Stimulated activated CD8-positive, alpha-beta memory T cell treated with anti-CD3 and anti-CD28 coated beads, Interleukin-2, amount 100 ng/mL, for 1 hour (primary cell): Measurements from ENCODE around the gene KIAA0825.
A peak's percentile ranks its signal among the peaks of the same experiment; 100 is the strongest.

Source experiments
- DNase-seq, 2 donors: peaks; one replicate each; pipeline ENCODE4 v3.0.0-alpha.2; 2020; ENCODE audit warnings: low read depth in 2 of 2

Gene KIAA0825, protein sequence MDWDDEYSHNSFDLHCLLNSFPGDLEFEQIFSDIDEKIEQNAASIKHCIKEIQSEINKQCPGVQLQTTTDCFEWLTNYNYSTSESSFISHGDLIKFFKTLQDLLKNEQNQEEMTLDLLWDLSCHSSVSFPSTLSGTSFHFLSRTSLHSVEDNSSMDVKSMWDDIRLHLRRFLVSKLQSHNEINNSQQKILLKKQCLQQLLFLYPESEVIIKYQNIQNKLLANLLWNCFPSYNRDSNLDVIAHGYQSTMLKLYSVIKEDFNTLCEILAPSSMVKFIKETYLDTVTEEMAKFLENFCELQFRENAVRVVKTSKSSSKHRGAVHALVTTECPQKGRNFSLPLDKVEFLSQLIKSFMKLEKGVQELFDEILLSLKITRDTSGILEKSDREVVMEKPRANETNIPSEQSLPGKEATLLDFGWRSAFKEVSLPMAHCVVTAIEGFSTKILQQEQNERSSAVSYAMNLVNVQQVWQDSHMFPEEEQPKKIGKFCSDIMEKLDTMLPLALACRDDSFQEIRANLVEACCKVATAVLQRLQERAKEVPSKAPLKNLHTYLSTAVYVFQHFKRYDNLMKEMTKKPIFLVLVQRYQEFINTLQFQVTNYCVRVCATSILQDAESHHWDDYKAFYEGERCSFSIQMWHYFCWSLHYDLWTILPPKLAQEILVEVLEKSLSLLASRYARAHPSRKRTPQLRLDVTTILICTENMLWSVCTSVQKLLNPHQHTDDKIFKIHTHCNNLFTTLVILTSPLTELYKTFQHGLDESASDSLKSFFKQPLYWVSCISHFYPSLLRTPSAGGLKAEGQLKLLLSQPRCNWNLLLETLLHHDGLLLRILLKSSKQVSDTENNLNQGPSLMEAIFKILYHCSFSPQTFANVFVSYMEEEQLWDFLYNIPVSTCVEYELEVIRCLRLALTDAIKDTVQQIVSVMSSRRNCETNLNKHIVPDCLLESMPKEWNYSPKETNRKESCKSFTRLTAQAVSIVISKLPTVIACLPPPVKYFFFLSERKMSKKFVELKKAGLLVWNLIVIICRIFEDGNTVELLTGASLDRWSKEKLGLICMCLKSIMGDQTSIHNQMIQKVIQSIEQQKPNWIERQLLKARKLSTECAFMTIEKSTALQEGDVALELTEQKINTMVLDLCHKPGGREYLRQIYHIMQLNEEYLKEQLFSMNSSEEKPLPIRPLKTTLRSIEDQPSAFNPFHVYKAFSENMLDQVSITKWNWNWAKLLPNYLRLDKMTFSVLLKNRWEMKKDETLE (N-terminal part only)

DNA sequence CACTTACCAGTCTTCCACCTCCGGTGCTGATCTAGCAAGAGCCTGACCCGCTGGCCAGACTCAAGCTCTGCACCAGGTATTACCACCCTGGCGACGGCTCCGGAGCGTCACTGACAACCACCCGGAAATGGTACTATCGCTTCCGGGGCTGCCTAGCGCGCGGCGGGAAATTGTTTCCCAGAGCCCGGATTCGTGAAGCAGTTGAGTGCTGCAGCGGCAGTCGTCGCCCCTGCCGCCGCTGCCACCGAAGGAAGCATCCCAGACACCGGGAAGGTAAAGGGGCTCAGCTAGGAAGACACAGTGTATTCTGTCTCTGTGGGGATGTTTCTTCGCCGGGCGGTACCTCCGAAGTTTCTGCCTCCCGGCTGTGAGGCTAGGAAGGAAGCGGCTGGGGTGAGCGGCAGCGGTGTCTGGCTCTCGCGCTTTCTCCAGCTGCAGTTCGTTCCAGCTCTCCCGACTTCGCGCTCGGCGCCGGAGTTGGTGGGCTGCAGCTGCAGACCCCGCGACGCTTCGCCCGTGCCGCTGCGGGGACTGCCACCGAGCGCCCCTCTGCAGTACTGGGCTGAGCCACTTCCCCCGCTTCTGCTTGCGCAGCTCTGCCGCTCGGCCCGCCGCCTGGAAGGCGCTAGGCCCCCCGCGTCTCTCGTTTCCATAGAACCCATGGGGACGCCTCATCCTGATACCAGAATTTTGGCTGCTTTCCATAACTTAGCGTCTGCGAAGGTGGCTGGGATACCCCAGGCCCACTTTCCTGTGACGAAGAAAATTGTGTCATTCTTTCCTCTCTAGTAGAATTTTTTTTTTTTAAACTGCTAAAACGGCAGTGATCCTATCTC lies at the start of gene KIAA0825, which contains the start of gene SLF1:
Gene KIAA0825 (minus strand): TSS at position 112 of the 836 bp plus-strand sequence. CDS start 81,478 bp downstream, outside the sequence.
Gene SLF1 (plus strand): TSS at position 177 of the 836 bp plus-strand sequence. CDS start 10,142 bp downstream, outside the sequence.
- peak; percentile 70 to 75 for DNase-seq

DNA sequence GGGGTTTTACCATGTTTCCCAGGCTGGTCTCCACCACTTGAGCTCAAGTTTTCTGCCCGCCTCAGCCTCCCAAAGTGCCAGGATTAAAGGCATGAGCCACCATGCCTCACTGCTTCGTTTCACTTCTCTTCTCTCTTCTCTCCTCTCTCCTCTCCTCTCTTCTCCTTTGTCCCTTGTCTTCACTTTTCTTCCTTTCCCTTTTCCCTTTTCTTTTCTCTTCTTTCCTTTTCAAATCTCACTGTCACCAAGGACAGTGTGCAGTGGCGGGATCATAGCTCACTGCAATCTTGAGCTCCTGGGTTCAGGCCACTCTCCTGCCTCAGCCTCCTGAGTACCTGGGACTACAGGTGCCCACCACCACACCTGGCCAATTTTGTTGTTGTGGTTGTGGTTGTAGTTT lies 49.5 kb upstream of the KIAA0825 start:
- no peak for DNase-seq

DNA sequence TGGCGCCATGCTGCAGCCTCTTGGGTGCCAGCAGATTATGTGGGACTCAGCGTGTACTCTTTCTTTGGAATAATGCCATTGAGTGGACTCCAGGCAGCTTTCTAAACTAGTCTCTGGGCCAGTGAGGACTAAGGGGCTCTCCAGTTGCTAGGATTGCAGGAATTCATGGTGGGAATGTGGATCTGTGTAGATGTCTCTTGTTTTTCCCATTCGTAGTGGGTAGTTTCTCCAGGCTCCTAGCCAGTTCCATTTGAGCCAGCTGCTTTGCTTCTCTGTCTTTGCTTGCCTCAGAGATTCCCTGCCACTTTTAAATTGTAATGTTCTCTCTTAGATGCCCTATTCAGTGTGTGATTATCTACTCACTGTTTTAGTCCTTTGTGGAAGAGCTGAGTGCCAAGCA lies 42.7 kb upstream of the KIAA0825 start:
- no peak for DNase-seq

DNA sequence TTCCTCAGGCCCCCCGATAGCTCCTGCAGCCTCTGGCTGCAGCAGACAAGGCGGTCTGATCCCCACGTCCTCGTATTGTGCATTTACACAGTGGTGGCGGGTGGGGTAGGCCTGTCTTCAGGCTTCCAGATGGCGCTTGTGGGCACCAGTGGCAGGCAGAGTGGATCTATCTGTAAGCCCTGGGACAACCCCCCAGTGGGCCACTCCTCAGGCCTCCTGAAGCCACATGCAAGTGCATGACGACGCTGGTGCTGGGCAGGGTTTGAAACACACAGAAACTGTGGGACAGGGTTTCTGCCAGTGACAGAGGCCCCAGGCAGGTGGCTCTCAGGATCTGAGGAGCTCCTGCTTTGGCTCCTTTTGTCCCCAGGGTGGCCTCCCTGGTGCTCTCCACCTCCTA lies 42.1 kb upstream of the KIAA0825 start:
- DNase-seq: no peak

DNA sequence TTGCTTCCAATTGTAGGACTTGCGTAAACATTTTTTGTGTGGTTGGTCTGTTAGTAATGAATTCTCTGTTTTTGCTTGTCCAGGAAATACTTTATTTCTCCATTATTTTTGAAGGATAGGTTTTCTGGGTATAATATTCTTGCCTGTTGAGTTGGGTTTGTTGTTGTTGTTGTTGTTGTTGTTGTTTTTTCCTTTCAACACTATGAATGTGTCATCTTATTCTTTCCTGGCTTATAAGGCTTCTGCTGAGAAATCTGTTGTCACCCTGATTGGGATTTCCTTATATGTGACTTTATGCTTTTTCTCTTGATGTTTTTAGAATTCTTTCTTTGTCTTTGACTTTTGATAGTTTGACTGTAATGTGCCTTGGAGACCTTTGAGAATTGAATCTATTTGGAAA lies 39.9 kb upstream of the KIAA0825 start:
- no peak for DNase-seq

DNA sequence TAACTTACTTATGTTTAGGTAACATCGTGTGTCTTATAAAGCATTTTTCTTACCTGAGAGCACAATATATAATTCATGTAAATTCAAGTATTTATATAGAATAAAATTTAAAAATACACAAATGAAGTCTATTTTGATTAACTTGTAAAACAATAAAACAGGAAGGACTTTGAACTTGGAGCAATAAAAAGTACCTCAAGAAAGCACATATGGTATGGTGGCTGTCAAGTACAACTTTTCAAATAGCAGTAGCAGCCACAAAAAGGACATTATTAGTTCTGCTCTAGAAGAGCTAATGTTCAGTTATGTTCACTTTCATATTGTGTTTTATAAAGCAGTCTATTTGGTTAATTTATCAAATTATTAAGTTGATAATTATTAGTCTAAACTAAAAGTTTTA lies 31.5 kb upstream of the KIAA0825 start:
- no peak for DNase-seq

DNA sequence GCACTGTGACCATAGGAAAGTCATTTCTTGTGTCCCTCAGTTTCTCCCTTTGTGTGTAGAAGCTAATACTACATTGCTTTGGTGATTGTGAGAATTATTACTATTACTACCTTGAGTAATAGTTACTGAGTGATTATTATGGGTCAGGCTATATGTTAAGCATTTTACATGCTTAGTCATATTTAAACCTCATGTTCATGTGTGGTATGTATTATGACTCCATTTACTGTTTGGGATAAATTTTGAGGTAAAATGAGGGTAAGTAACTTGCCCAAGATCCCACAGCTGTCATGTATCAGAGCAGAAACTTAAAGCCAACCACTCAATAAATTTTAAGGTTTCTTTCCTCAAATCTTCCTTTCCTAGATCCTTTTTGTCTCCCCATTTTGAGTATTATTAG lies 28.4 kb upstream of the KIAA0825 start:
- DNase-seq: no peak

DNA sequence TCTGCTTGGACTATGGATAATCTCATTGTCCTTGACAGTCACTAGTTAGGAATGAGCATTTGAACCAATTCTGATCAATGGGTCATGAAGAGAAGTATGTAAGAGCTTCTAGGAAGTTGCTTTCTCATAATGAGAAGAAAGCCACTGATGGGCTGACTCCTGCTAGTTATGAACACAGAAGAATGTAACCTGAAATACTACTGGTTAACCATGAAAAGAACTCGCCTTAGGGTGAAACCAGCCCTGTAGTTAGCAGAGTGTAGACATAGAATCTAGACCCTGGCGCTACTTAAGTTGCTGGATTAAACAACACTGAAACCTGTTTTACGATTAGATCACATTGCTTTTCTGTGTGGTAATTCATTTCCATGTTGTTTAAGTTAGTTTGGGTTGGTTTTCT lies 26.6 kb upstream of the KIAA0825 start:
- DNase-seq: no peak

DNA sequence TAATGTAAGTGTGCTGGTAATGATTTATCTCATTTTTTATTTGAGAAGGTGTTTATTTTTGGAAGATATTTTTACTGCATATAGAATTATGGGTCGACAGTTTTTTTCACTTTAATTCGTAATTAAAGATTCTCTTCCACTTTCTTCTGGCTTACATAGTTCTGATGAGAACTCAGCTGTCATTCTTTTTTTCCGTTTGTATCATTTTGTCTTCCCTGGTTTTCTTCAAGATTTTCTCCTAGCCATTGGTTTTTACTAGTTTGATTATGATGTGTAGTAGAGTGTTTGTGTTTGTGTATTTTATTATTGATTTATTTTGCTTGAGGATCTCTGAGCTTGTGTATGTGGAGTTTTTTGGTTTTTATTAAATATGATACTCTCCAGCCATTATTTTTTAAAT lies 21.8 kb upstream of the KIAA0825 start:
- no peak for DNase-seq

DNA sequence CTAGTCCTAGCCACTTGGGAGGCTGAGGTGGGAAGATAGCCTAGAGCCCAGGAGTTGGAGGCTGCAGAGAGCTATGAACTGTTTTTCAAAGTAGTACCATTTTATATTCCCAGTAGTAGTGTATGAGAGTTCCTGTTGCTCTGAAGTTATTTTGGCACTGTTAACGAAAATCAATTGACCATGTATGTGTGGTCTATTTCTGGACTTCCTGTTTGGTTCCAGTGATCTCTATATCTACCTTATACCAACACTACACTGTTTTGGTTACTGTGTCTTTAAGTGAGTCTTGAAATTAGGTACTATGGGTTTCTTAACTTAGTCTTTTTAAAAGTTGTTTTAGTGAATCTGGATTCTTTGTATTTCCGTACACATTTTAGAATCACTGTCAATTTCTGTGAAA lies 13.6 kb upstream of the KIAA0825 start:
- DNase-seq: no peak

DNA sequence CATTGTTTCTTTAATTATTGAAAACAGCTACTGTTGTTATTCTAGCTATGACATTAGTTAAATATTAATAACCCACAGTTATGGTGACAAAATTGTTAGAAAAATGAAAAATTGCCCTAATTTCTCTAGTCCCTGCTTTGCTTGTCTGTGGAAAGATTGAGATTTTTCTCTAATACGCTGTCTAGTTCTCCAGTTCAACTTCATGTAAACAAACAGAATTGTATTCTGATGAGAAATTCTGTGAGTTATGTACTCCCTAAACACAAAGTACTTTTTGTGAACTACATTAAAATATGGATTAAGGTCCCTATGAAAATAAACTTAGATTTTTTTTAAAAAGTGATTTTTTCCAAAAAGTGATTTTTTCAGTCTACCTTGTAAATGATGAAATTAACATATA lies 8.8 kb upstream of the KIAA0825 start:
- no peak for DNase-seq

DNA sequence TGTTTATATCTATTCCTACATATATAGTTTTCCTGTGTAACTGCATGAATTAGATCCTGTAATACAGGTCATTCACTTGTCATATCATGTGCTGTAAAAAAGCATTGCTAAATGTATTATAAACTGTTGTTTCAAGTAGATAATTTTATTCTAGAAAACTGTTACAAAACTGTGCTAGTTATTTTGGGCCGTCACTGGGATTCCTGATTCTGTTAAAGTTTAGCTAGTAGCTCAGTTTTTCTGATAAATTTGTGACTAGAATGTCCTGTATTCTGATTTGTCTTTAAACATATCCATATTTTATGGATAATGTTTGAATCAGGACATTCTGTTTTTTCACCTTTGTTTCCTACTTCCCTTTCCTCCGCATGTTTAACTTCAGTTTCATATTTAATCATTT lies 5.5 kb upstream of the KIAA0825 start:
- DNase-seq: no peak

DNA sequence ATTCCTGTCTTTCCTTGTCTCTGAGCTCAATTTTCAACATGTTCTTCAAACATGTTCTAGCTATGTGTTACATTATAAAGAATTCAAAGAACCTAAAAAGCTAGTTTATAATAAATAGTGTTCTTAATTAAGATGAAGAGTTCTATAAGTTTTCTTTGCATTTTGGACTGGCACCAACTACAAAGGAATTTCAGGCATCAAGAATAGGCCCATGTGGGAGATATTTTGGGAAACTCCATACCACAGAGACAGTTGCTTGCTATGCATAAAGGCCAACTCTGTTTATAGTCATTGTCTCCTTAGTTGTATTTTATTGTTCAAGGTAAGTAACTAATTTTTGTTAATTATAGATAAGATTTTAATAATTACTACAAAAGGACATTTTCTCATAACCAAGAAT lies 4.6 kb upstream of the KIAA0825 start:
- DNase-seq: no peak

DNA sequence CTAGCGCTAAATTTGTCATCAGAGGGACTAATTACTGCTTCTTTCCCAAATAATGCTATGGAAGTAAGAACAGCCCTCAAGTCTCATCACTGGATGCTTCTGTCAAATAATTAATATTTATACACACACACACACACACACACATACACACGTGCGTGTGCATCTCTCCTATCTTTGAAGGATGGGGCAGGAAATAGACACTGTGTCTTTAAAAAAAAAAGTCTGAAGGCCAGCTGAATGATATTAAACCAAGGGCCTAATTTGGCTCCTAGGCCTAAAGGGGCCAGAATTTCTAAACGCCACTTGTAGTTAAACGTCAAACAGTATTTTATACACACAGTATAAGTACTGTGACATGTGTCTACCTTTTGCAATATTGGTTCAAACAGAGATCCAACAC lies 3.4 kb upstream of the KIAA0825 start:
- no peak for DNase-seq

DNA sequence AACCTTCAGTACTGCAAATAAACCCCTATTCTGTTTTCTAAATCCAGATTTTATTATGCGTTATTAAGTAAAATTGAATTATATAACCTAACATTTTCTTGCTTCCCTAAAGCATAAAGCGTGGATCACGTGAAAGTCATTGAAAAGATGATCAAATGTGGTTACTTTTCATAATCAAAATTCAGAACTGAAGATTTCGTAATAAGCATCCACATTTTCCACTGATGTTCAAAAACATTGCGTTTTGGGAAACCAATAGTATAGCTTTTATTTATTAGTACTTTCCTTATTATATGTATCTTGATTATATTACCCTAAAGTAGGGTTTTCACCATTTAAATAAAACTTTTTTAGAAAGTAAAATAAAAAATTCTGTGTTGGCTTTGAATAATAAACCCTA lies 1.9 kb upstream of the KIAA0825 start:
- no peak for DNase-seq

DNA sequence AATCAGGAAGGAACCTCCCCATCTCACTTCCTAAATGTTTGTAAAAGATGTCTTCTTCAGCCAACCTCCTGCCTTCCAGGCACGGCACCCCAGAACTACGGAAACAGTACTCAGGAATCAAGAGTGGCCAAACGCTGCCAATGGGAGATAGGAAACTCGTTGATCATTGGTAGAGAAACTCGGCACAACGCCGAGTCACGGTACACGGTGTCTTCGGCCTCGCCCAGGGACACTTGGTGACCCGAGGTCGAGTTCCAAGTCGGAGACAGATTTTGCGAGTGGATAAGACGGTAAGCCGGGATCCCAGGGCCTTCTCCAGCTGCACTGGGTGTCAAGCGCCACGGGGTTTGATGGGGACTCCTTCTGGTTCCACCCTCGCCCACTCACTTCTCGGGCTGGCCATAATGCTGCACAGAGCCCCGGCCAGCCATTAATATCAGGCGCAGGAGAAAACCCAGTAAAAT lies 343 bp downstream of the KIAA0825 start:
- no peak for DNase-seq

DNA sequence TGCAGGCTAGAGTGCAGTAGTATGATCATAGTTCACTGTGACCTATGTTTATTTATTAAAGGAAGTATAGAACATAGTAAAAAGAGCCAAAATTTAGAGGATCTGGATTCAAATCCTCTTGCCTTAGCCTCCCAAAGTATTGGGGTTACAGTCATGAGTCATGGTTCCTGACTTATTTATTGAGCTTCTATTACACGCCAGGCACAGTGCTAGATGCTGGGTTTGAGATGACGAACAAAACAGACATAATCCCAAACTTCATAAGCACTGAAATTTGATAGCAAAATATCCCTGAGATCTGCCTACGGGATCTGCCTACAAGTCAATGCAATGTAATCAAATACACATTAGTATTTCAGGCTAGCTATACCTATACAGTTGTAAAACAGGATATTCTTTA lies 2.5 kb downstream of the KIAA0825 start:
- DNase-seq: no peak

DNA sequence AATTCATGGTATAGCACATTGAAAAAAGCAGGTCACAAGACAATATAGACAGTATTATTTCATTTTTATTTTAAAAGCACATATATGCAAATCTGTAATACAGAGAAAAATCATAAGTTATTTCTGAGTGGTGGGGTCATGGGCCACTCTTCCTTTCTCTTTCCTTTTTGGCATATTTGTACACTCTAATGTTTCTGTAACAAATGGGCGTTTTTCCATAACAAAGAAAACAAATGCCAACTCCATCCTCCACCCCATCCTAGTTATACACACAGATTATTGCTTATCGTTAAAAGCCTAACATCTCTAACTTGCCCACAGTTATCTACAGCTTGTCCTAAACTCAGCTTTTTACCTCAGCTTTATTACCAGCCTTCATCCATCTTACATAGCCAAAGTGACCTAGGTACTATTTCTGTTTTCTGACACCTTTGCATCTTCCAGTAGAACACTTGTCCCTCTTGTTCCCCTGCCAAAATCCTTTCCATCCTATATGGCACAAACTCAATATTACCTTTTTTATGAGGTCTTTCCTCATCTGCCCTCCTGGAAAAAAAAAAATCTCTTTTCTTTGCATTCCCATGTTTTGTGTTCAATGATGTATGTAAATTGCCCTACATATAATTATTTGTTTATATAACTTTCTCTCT lies 4.1 kb downstream of the KIAA0825 start:
- DNase-seq: no peak

DNA sequence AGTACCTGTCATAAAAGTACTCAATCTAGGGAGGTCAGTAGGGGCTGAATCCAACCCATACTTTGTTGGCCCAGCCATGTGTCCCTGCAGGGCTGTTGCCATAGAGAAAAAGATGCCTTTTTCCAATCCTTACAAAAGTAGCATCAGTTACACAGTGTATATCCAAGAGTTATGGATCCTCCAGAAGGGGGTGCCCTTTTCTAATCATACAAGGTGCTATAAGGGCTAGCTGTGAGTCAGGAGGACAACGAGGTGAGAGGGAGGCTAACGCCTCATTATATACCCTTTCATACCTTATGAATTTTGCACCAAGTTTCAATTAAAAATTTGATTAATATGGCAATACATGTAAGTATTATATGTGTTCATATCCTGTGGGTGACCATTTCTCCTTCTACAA lies 4.8 kb downstream of the KIAA0825 start:
- no peak for DNase-seq

DNA sequence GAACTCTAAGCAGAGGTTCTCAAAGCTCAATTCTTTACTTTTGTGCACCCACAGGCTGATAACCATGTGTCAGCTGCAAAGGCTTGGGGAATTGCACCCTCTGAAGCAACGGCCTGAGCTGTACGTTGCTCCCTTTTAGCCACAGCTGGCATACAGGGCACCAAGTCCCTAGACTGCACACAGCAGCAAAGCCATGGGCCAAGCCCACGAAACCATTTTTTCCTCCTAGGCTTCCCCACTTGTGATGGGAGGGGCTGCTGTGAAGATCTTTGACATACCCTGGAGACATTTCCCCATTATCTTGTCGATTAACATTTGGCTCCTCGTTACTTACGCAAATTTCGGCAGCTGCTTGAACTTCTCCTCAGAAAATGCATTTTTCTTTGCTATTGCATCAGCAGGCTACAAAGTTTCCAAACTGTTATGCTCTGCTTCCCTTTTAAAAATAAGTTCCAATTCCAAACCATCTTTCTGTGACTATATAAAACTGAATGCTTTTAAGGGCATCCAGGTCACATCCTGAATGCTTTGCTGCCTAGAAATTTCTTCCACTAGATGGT lies 23.0 kb downstream of the KIAA0825 start:
- no peak for DNase-seq
